Transverse colon (tissue), 4 donors: ENCODE measurements around the gene ETV6. TPM values are rescaled to one million over a fixed set of nuclear protein-coding genes. Genes with fewer than 3 reads are reported as not detected.

Experiments used
- DNase-seq: peaks from one replicate; pipeline ENCODE4 v3.0.0-alpha.2; 2019
- H3K27ac ChIP-seq, 4 donors: fragments of 200-600 bp; sonication (generic); 2 replicates each; pipeline ENCODE4 v1.5.1; 2016 to 2018; ENCODE audit warnings: inconsistent platforms in 4 of 4
- H3K27me3 ChIP-seq: fragments of 200-600 bp; sonication (generic); 2 replicates; pipeline ENCODE4 v1.5.1; 2017; ENCODE audit warnings: inconsistent platforms
- H3K36me3 ChIP-seq, 4 donors: fragments of 200-600 bp; sonication (generic); 2 replicates each; pipeline ENCODE4 v1.5.1; 2017 to 2019; ENCODE audit warnings: inconsistent platforms in 4 of 4
- H3K4me1 ChIP-seq, 4 donors: fragments of 200-600 bp; sonication (generic); 2 replicates each; pipeline ENCODE4 v1.5.1; 2017 to 2020; ENCODE audit warnings: inconsistent platforms in 4 of 4
- H3K4me3 ChIP-seq, 4 donors: fragments of 200-600 bp; sonication (generic); 1 replicate in 1 of 4; 2 replicates in 3 of 4; pipeline versions ENCODE4 v1.5.1 to v1.6.1; 2017 to 2019; ENCODE audit warnings: inconsistent platforms in 4 of 4
- H3K9me3 ChIP-seq, 2 donors: fragments of 200-600 bp; sonication (generic); 2 replicates each; pipeline ENCODE4 v1.5.1; 2017 to 2019; ENCODE audit warnings: inconsistent platforms in 2 of 2
- CTCF ChIP-seq, 5 experiments: fragments of 200-600 bp in 3 of 5; fragments of 450-650 bp in 2 of 5; sonication (generic) in 3 of 5; IDR thresholded peaks; 1 replicate in 2 of 5; 2 replicates in 3 of 5; pipeline ENCODE4 v1.5.1; 2016 to 2017; ENCODE audit warnings: antibody characterized with exemption in 5 of 5, inconsistent platforms in 3 of 5, mild to moderate bottlenecking in 2 of 5, moderate library complexity in 1 of 5
- EP300 ChIP-seq: sonication (generic); formaldehyde crosslinking; IDR thresholded peaks from one replicate; pipeline ENCODE4 v1.6.1; 2017; ENCODE audit warnings: antibody characterized with exemption, low read depth
- POLR2A ChIP-seq: fragments of 450-650 bp; IDR thresholded peaks from one replicate; pipeline ENCODE4 v1.6.1; 2016; ENCODE audit warnings: antibody characterized with exemption, mild to moderate bottlenecking, moderate library complexity
- POLR2AphosphoS5 ChIP-seq, 3 donors: sonication (generic); formaldehyde crosslinking; IDR thresholded peaks; one replicate each; pipeline ENCODE4 v1.6.1; 2016; ENCODE audit warnings: antibody characterized with exemption in 3 of 3
- WGBS, 2 donors: methylation state at CpG; one replicate each; pipeline ENCODE4 v1.1.5; 2018; ENCODE audit warnings: low coverage in 1 of 2; 5-methylcytosine and 5-hydroxymethylcytosine counted together
- in situ Hi-C, 4 donors: fragments of 200-750 bp; cut with MboI; loops; one replicate each; pipeline versions ENCODE4 v1.15.0 to v1.15.1; 2017; ENCODE audit warnings: low sequenced_read_pairs in 3 of 4, low pct_ligation_motif_present in 1 of 4, low pct_unique_long_range_greater_than_20kb in 1 of 4
- intact Hi-C: fragments of 100-400 bp; cut with DNase I; formaldehyde crosslinking; loops from one replicate; pipeline ENCODE4 v1.15.1; 2023; ENCODE audit warnings: low total_unique reads
- total RNA-seq, 4 donors: library from RNA; depleted of rRNA; stranded (reverse); fragments of >200 nt; gene quantifications; one replicate each; pipeline ENCODE4 v1.1.0, GENCODE V29; 2016

The ETV6 gene
- total RNA-seq, 4 donors from 2014 or later, result 19.9 to 47.9 (median 41.0) TPM

- H3K27ac ChIP-seq, result peak overlapping the region in 1 of 4 donors; percentile 84
These were observed 164.9 kb downstream of the ETV6 start for GRCh38 chr12:11814374-11814773.

GRCh38 chr12:11815397-11815796 lies 165.9 kb downstream of the ETV6 start:
- Histone ChIP-seq H3K9me3 (no peaks in the 10 kb centered on the region), H3K36me3 (no peaks in the 10 kb centered on the region), H3K27ac (peak overlapping the region in 1 of 4 donors; percentile 1), H3K4me1 (peaks cover 30 to 43% (median 37%) of the 10 kb centered on the region in 4 donors), H3K27me3 (no peaks in the 10 kb centered on the region), H3K4me3 (no peak overlapping the region)
- intact Hi-C loops, result no loop called here
- TF ChIP-seq POLR2A, result no peak
- TF ChIP-seq CTCF (IDR thresholded peaks at IDR 0.05), result no peak
- no peak for TF ChIP-seq POLR2AphosphoS5 (IDR thresholded peaks at IDR 0.05)
- no peak for TF ChIP-seq EP300
- 98 to 100% methylated on average over 1 to 5 of the region's 5 CpGs for WGBS, 2 donors
- DNase-seq, result no peak
- in situ Hi-C loops, result no loop called here

More at GRCh38 chr12:11814374-11814773, 164.9 kb downstream of the ETV6 start:
- peaks cover 30 to 43% (median 37%) of the 10 kb centered on the region in 4 donors for H3K4me1 ChIP-seq
- H3K4me3 ChIP-seq, result no peak overlapping the region
- no peak for DNase-seq
- no peak for TF ChIP-seq POLR2AphosphoS5 (IDR thresholded peaks at IDR 0.05)
- TF ChIP-seq CTCF (IDR thresholded peaks at IDR 0.05), result no peak
- no peak for TF ChIP-seq EP300
- no peak for TF ChIP-seq POLR2A
- H3K27me3 ChIP-seq, result no peaks in the 10 kb centered on the region
- WGBS, 2 donors, result 37 to 38% methylated on average over 1 to 3 of the region's 3 CpGs
- no peaks in the 10 kb centered on the region for H3K36me3 ChIP-seq
- intact Hi-C loops (no loop called here), in situ Hi-C loops (no loop called here)
- no peaks in the 10 kb centered on the region for H3K9me3 ChIP-seq

- no peaks in the 10 kb centered on the region for H3K9me3 ChIP-seq
- no peaks in the 10 kb centered on the region for H3K27me3 ChIP-seq
- TF ChIP-seq EP300, result no peak
- TF ChIP-seq POLR2A, result no peak
- no peak for TF ChIP-seq POLR2AphosphoS5 (IDR thresholded peaks at IDR 0.05)
- TF ChIP-seq CTCF (IDR thresholded peaks at IDR 0.05), result no peak
- no peak overlapping the region for H3K27ac ChIP-seq
- intact Hi-C loops, result no loop called here
- no peak overlapping the region for H3K4me3 ChIP-seq
- H3K36me3 ChIP-seq, result no peaks in the 10 kb centered on the region
- peaks cover 0 to 22% (median 12%) of the 10 kb centered on the region in 4 donors for H3K4me1 ChIP-seq
- in situ Hi-C loops, result no loop called here
- no peak for DNase-seq
- WGBS, 2 donors, result 97 to 98% methylated on average over 4 of the region's 4 CpGs
These were observed 170.2 kb downstream of the ETV6 start for GRCh38 chr12:11819643-11820042.

GRCh38 chr12:11820476-11820875 lies 171.0 kb downstream of the ETV6 start:
- no peak for TF ChIP-seq POLR2A
- TF ChIP-seq CTCF (IDR thresholded peaks at IDR 0.05), result no peak
- TF ChIP-seq POLR2AphosphoS5 (IDR thresholded peaks at IDR 0.05), result no peak
- TF ChIP-seq EP300, result no peak
- Histone ChIP-seq H3K4me1 (peaks cover 0 to 20% (median 14%) of the 10 kb centered on the region in 4 donors), H3K9me3 (no peaks in the 10 kb centered on the region), H3K27me3 (no peaks in the 10 kb centered on the region), H3K27ac (no peak overlapping the region), H3K4me3 (no peak overlapping the region), H3K36me3 (no peaks in the 10 kb centered on the region)
- DNase-seq, result no peak
- in situ Hi-C loops (no loop called here), intact Hi-C loops (no loop called here)
- WGBS, 2 donors, result 94 to 96% methylated on average over 3 of the region's 3 CpGs
